NCI-H82 (cell line): Measurements from ENCODE around the gene PAGE4.

Experiments
- DNase-seq: peaks from one replicate; lab custom pipeline; 2025; lab: John Stamatoyannopoulos, UW

The PAGE4 gene

DNA sequence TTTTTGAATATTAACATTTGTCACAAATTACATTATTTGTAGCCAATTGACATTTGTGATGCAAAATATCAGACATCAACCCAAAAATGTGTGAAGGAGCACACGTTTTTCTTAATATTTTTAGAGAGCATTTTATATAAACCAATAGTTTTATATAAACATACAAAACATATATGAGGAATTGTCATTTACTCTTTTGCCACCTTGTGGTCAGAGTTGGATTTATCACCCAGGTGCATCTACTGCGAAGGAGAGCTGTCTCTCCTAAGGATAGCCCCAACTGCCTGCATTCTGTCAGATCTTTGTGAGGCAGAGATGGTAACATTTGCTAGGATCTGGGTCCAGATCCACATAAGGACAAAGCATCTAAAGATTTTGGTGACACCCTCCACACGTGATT, 47.6 kb downstream of the PAGE4 start:
- DNase-seq, result peak; percentile 54

DNA sequence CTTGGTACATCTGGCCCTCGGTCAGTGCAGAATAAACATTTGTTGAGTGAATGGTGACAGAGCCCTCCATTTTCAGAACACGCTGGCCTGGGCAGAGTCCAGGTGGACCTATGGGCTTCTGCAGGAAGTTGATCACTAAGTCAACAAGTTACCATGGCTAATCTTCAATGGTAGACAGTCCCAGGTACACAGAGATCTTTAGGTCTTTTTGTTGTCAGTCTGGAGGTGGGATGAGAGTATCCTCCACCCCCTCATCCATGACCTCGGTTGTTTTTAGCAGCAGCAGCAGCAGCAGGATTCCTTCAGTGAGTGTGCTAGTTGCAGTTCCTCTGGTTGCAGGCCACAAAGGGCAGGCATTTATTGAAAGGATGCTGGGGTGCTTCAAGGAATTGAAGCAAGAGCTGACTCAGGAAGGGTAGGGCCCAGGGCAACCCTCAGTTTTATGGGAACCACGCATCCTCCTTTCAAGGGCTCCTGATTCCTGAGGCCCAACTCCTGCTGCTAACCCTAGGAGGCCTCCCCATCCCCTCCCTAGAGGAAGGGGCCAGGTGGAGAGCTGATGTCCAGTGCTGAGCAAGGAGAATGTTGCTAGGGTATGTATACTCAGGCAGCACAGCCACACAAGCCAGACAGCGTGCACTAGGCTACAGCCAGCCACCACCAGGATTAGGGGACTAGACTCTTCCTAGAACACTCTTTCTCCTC, 48.4 kb downstream of the PAGE4 start:
- no peak for DNase-seq

DNA sequence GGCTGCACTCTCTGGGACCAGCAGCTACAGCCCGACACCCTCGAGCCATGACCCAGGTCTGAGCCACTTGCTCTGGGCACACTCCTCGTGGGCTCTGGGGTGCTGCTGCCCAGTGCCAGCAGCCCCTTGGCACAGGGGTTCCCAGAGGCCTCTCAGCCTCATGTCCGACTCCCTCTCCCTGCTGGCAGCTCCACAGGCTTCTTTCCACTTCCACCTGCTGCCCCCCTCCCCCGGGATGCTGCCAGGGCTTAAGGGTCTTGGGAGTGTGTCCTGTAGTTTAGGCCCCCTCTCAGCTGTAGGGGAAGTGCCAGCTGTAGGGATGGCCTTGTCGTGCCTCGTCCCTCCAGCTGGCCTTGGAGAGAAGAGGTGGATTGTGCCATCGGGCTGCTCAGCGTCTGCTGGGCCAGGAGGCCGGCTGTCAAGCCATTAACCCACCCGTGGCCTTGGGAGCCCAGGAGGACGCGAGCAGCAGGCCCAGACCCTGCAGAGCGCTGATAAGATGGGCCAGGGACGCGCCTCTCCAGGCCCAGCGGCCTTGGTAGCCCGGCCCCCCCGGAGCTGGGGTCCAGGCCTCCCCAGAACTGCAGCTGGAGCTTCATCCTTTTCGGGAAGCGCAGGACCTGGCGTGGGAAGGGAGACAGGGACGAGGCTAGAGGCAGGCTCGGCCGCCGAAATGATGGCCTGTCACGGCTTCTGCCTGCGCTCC, 49.2 kb downstream of the PAGE4 start:
- DNase-seq, result peak; percentile 16

- DNase-seq, result peak; percentile 90
Measured at GRCh38 chrX:49878834-49879655, 49.9 kb downstream of the PAGE4 start, which contains the start of gene USP27X. USP27X (plus strand) TSS chrX:49879484; CDS start chrX:49880308, 824 bp downstream.

DNA sequence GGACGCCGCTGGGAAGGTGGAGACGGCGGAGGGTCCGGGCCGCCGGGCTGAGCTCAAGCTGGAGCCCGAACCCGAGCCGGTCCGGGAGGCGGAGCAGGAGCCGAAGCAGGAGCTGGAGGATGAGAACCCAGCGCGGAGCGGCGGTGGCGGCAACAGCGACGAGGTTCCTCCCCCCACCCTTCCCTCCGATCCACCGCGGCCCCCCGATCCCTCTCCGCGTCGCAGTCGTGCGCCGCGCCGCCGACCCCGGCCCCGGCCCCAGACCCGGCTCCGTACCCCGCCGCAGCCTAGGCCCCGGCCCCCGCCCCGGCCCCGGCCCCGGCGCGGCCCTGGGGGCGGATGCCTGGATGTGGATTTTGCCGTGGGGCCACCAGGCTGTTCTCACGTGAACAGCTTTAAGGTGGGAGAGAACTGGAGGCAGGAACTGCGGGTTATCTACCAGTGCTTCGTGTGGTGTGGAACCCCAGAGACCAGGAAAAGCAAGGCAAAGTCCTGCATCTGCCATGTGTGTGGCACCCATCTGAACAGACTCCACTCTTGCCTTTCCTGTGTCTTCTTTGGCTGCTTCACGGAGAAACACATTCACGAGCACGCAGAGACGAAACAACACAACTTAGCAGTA, 50.7 kb downstream of the PAGE4 start:
- peak; percentile 67 for DNase-seq

DNA sequence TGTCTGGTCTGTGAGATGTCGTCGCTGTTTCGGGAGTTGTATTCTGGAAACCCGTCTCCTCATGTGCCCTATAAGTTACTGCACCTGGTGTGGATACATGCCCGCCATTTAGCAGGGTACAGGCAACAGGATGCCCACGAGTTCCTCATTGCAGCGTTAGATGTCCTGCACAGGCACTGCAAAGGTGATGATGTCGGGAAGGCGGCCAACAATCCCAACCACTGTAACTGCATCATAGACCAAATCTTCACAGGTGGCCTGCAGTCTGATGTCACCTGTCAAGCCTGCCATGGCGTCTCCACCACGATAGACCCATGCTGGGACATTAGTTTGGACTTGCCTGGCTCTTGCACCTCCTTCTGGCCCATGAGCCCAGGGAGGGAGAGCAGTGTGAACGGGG, 51.6 kb downstream of the PAGE4 start:
- no peak for DNase-seq
